Brain microvascular endothelial cell (primary cell): ENCODE measurements around the gene FZD10.

Source experiments
- DNase-seq: peaks from one replicate; pipeline ENCODE4 v3.0.0-alpha.2; 2020
- H3K27ac ChIP-seq: fragments of 250-450 bp; sonication (Bioruptor Pico); 2 replicates; pipeline ENCODE4 v1.5.1; 2020; ENCODE audit warnings: mild to moderate bottlenecking, moderate library complexity
- H3K27me3 ChIP-seq: fragments of 250-450 bp; sonication (Bioruptor Pico); replicated peaks from 2 replicates; pipeline ENCODE4 v1.5.1; 2020; ENCODE audit warnings: mild to moderate bottlenecking
- H3K36me3 ChIP-seq: fragments of 250-450 bp; sonication (Bioruptor Pico); replicated peaks from 2 replicates; pipeline ENCODE4 v1.5.1; 2020; ENCODE audit warnings: mild to moderate bottlenecking
- H3K4me3 ChIP-seq: 2 replicates; pipeline ENCODE4 v1.5.1; 2011; ENCODE audit warnings: low read depth, mild to moderate bottlenecking, control low read depth, low read length, moderate library complexity
- in situ Hi-C: cut with HindIII; loops from 2 replicates; pipeline ENCODE4 v1.10.0; 2017; ENCODE audit warnings: low sequenced_read_pairs, low pct_ligation_motif_present
- TF ChIP-seq, protein P1 (sequence below): IDR thresholded peaks from 2 replicates; pipeline ENCODE4 v1.5.1; 2011; ENCODE audit warnings: low read depth, mild to moderate bottlenecking, moderate library complexity, low read length, control low read depth, inconsistent platforms; ENCODE audit errors: missing control alignments

FZD10 gene

GRCh38 chr12:130156652-130157275 is 5.5 kb upstream of the FZD10 start:
- Histone ChIP-seq H3K27ac (no peak overlapping the region), H3K4me3 (no peak overlapping the region), H3K27me3 (peaks cover 19% of the 10 kb centered on the region), H3K36me3 (no peaks in the 10 kb centered on the region)
- DNase-seq = no peak
- in situ Hi-C loops = no loop called here
- TF ChIP-seq, protein P1, sequence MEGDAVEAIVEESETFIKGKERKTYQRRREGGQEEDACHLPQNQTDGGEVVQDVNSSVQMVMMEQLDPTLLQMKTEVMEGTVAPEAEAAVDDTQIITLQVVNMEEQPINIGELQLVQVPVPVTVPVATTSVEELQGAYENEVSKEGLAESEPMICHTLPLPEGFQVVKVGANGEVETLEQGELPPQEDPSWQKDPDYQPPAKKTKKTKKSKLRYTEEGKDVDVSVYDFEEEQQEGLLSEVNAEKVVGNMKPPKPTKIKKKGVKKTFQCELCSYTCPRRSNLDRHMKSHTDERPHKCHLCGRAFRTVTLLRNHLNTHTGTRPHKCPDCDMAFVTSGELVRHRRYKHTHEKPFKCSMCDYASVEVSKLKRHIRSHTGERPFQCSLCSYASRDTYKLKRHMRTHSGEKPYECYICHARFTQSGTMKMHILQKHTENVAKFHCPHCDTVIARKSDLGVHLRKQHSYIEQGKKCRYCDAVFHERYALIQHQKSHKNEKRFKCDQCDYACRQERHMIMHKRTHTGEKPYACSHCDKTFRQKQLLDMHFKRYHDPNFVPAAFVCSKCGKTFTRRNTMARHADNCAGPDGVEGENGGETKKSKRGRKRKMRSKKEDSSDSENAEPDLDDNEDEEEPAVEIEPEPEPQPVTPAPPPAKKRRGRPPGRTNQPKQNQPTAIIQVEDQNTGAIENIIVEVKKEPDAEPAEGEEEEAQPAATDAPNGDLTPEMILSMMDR = no peak

DNA sequence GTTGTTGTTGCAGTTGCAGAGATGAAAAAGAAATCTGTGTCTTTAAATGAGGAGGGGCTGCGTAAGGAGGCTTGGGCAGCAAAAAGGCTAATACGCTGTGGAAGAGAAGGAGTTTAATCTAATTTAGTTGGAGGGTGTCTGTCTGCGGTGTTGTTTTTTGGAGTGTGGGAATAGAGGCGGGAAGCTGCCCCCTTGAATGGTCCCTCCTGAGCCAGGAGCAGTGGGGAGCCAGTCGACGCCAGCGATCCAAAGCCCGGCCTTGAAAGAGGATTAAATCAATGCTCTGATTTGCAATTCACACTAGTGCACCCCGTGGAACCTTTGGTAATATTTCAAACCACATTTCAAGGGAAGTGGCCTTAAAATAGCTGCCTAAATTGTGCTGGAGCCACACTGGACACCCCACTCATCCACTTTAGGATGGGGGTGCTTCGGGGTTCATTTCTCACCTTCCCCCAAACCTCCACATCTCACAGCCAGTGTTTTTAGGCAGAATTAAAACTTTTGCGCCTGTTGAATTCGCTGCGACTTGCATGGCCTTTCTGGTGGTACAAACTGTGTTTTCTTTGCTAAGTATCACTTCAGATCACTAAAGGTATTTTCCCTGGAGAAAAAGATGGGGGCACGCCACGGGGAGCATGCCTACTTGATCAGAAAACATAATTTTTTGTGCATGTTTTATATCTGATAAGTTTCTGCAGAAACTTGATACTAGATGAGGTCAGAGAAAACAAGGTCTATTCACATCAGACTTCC is 4.1 kb upstream of the FZD10 start:
- no peak for DNase-seq
- H3K4me3 ChIP-seq = no peak overlapping the region
- in situ Hi-C loops = no loop called here
- H3K27ac ChIP-seq = no peak overlapping the region
- TF ChIP-seq, protein P1 = no peak
- peaks cover 32% of the 10 kb centered on the region for H3K27me3 ChIP-seq
- H3K36me3 ChIP-seq = no peaks in the 10 kb centered on the region

GRCh38 chr12:130158754-130159059 is 3.6 kb upstream of the FZD10 start:
- Histone ChIP-seq H3K4me3 (no peak overlapping the region), H3K27me3 (peaks cover 37% of the 10 kb centered on the region), H3K27ac (no peak overlapping the region), H3K36me3 (no peaks in the 10 kb centered on the region)
- in situ Hi-C loops = no loop called here
- TF ChIP-seq, protein P1 = no peak
- no peak for DNase-seq

DNA sequence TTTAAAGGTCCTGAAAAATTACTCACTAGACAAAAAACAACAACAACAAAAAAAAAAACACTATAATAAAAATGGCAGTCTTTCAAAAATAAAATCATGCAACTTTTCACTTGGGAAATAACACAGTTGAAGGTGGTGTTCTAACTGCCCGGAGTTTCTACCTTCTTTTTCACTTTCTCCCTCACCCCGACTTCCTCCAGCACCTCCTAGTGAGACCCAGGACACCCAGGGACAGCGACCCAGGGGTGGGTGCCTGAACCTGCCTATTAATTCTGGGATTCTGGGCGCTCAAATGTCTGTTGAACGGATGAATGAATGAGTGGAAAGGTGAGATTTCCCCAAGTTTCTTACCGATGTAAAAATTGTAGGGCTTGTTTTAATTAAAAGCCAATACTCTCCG is 2.0 kb upstream of the FZD10 start:
- Histone ChIP-seq H3K27ac (no peak overlapping the region), H3K27me3 (peaks cover 49% of the 10 kb centered on the region), H3K4me3 (no peak overlapping the region), H3K36me3 (no peaks in the 10 kb centered on the region)
- TF ChIP-seq, protein P1 = no peak
- in situ Hi-C loops = no loop called here
- no peak for DNase-seq

DNA sequence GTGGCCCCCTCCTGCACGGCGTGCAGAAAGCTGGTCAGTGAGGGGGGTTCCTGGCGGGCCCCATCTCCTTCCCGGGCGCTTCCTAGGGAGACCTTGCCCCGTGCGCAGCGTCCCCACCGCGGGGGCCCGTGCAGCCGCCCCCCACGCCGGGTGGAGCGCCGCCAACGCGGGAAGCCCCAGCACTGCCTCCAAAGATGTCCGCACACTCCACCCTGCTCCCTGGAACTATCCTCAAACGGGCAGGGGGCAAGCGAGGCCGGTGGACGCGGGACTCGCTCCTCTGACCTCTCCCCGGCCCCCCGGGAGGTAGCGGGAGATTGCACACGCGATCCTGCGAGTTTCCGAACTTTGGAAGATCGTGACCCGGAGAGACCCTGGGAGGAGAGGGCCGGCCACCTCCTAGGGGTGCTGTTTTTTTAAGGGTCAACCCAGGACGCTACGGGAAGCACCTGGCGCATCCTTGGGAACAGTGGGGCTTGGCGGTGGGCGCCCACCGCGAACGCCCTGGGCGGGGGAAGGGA is 1.5 kb upstream of the FZD10 start:
- no peak overlapping the region for H3K4me3 ChIP-seq
- peaks cover 49% of the 10 kb centered on the region for H3K27me3 ChIP-seq

More for the DNA sequence above, 1.5 kb upstream of the FZD10 start:
- DNase-seq = no peak
- TF ChIP-seq, protein P1 = no peak
- in situ Hi-C loops = no loop called here
- Histone ChIP-seq H3K27ac (no peak overlapping the region), H3K36me3 (no peaks in the 10 kb centered on the region)
